ENCODE data around the gene MEX3A. TPM values are rescaled to one million over a fixed set of nuclear protein-coding genes. Genes with fewer than 3 reads are reported as not detected.

MEX3A gene
- total RNA-seq, 1 donor from 2014 or later = 1.3 TPM

- Histone ChIP-seq H3K4me3 (peak within 1 kb of the TSS; percentile 58 to 73), H3K4me1 (peaks cover 0 to 8% of the 10 kb centered on the region in 2 donors), H3K27ac (peak within 1 kb of the TSS; percentile 85 to 96), H3K9me3 (no peaks in the 10 kb centered on the region), H3K36me3 (peaks cover 7 to 22% of the 10 kb centered on the region in 2 donors), H3K27me3 (no peaks in the 10 kb centered on the region)
- TF ChIP-seq CTCF (IDR thresholded peaks at IDR 0.05) = peak; percentile 44 to 67 (median 64)
- DNase-seq (ENCODE audit: low spot score in 2 of 2) = peak; percentile 45 to 92
- intact Hi-C loops (cut with DNase I) = loop anchor here (2.0 to 10.0 kb wide), 3 partner anchors 29 to 119 kb away; partner anchors contain the start of genes KHDC4, MEX3A and SSR2
Observed at GRCh38 chr1:156053768-156054499, 28.3 kb downstream of the MEX3A start, which contains the start of gene UBQLN4. UBQLN4 (minus strand) TSS chr1:156053798; CDS start chr1:156053701, 97 bp downstream.

- Histone ChIP-seq H3K27ac (peak overlapping the region; percentile 75 to 96), H3K9me3 (no peaks in the 10 kb centered on the region), H3K36me3 (peaks cover 7 to 22% of the 10 kb centered on the region in 2 donors), H3K4me1 (peaks cover 0 to 8% of the 10 kb centered on the region in 2 donors), H3K4me3 (peak overlapping the region; percentile 58 to 73), H3K27me3 (no peaks in the 10 kb centered on the region)
- DNase-seq (ENCODE audit: low spot score in 2 of 2) = peak in 1 of 2 donors; percentile 80
- intact Hi-C loops (cut with DNase I) = loop anchor here (10.0 kb wide), 1 partner anchor 118 kb away; the partner anchor contains the start of gene KHDC4
- no peak for TF ChIP-seq CTCF (IDR thresholded peaks at IDR 0.05)
Observed at GRCh38 chr1:156052862-156053767, 29.1 kb downstream of the MEX3A start.

- Histone ChIP-seq H3K4me3 (no peak overlapping the region), H3K27ac (no peak overlapping the region), H3K9me3 (no peaks in the 10 kb centered on the region), H3K27me3 (no peaks in the 10 kb centered on the region), H3K4me1 (peaks cover 0 to 7% of the 10 kb centered on the region in 2 donors), H3K36me3 (peaks cover 10 to 32% of the 10 kb centered on the region in 2 donors)
- intact Hi-C loops (cut with DNase I) = loop anchor here (10.0 kb wide), 1 partner anchor 116 kb away; the partner anchor contains the start of gene KHDC4
- no peak for TF ChIP-seq CTCF (IDR thresholded peaks at IDR 0.05)
- no peak for DNase-seq (ENCODE audit: low spot score in 2 of 2)
Observed at GRCh38 chr1:156051011-156051725, 31.1 kb downstream of the MEX3A start.

GRCh38 chr1:156050376-156050775 lies 31.9 kb downstream of the MEX3A start:
- Histone ChIP-seq H3K27ac (no peak overlapping the region), H3K9me3 (no peaks in the 10 kb centered on the region), H3K4me1 (peaks cover 0 to 2% of the 10 kb centered on the region in 2 donors), H3K4me3 (no peak overlapping the region), H3K36me3 (peaks cover 16 to 32% of the 10 kb centered on the region in 2 donors), H3K27me3 (no peaks in the 10 kb centered on the region)
- no peak for TF ChIP-seq CTCF (IDR thresholded peaks at IDR 0.05)
- no peak for DNase-seq (ENCODE audit: low spot score in 2 of 2)
- intact Hi-C loops (cut with DNase I) = loop anchor here (10.0 kb wide), 1 partner anchor 116 kb away; the partner anchor contains the start of gene KHDC4

Measured in ascending aorta (tissue), 2 donors.